Mesenchymal stem cell (in vitro differentiated cells and primary cell): Measurements from ENCODE around the gene ATG101.

Experiments
- DNase-seq: peaks from one replicate; pipeline ENCODE4 v3.0.0-alpha.2; 2013
- H2AFZ ChIP-seq: one replicate; pipeline ENCODE4 v1.6.1; 2013; ENCODE audit warnings: low read depth, mild to moderate bottlenecking, control low read depth, inconsistent platforms, low read length, moderate library complexity
- H2AK5ac ChIP-seq: 2 replicates; pipeline ENCODE4 v1.6.1; 2013; ENCODE audit warnings: low read length, moderate library complexity, mild to moderate bottlenecking, inconsistent platforms; ENCODE audit not compliant: severe bottlenecking
- H2BK120ac ChIP-seq: one replicate; pipeline ENCODE4 v1.6.1; 2013; ENCODE audit warnings: low read depth, mild to moderate bottlenecking, inconsistent platforms, low read length, moderate library complexity
- H2BK12ac ChIP-seq, 2 experiments: one replicate each; pipeline ENCODE4 v1.6.1; 2013; ENCODE audit warnings: inconsistent platforms in 2 of 2, low read length in 2 of 2, mild to moderate bottlenecking in 2 of 2, moderate library complexity in 2 of 2, control low read depth in 1 of 2
- H2BK15ac ChIP-seq: one replicate; pipeline ENCODE4 v1.6.1; 2013; ENCODE audit warnings: mild to moderate bottlenecking, low read depth, inconsistent platforms; ENCODE audit not compliant: poor library complexity, severe bottlenecking
- H2BK5ac ChIP-seq: 2 replicates; pipeline ENCODE4 v1.6.1; 2013; ENCODE audit warnings: low read depth, mild to moderate bottlenecking, low read length, control low read depth, inconsistent platforms; ENCODE audit not compliant: poor library complexity, severe bottlenecking
- H3K14ac ChIP-seq, 2 experiments: one replicate each; pipeline ENCODE4 v1.6.1; 2013; ENCODE audit warnings: inconsistent platforms in 2 of 2, low read length in 2 of 2, control low read depth in 1 of 2, mild to moderate bottlenecking in 1 of 2, moderate library complexity in 1 of 2
- H3K18ac ChIP-seq, 2 experiments: one replicate each; pipeline ENCODE4 v1.6.1; 2013; ENCODE audit warnings: inconsistent platforms in 2 of 2, low read length in 2 of 2, control low read depth in 1 of 2, low read depth in 1 of 2, mild to moderate bottlenecking in 1 of 2
- H3K23ac ChIP-seq, 2 experiments: one replicate each; pipeline ENCODE4 v1.6.1; 2013; ENCODE audit warnings: inconsistent platforms in 2 of 2, low read length in 2 of 2, mild to moderate bottlenecking in 2 of 2, moderate library complexity in 2 of 2, control low read depth in 1 of 2
- H3K27ac ChIP-seq: 2 replicates; pipeline ENCODE4 v1.5.1; 2013; ENCODE audit warnings: mild to moderate bottlenecking, moderate library complexity, low read length, control low read depth, inconsistent platforms; ENCODE audit not compliant: poor library complexity, severe bottlenecking
- H3K27me3 ChIP-seq, 2 experiments: 2 replicates each; pipeline versions ENCODE4 v1.6.1 to v1.7.0; 2013; ENCODE audit warnings: low read length in 2 of 2, mild to moderate bottlenecking in 2 of 2, moderate library complexity in 2 of 2, control low read depth in 1 of 2, inconsistent platforms in 1 of 2; ENCODE audit not compliant: control insufficient read depth in 1 of 2, insufficient read depth in 1 of 2
- H3K36me3 ChIP-seq, 2 experiments: 2 replicates each; pipeline versions ENCODE4 v1.6.1 to v1.7.0; 2013; ENCODE audit warnings: low read length in 2 of 2, control low read depth in 1 of 2, inconsistent platforms in 1 of 2, low read depth in 1 of 2, mild to moderate bottlenecking in 1 of 2; ENCODE audit not compliant: insufficient read depth in 2 of 2, control insufficient read depth in 1 of 2
- H3K4ac ChIP-seq, 2 experiments: one replicate each; pipeline ENCODE4 v1.6.1; 2013; ENCODE audit warnings: inconsistent platforms in 2 of 2, low read length in 2 of 2, mild to moderate bottlenecking in 2 of 2, moderate library complexity in 2 of 2, control low read depth in 1 of 2, low read depth in 1 of 2
- H3K4me1 ChIP-seq: 2 replicates; pipeline ENCODE4 v1.6.1; 2013; ENCODE audit warnings: low read depth, low read length, control low read depth; ENCODE audit not compliant: control insufficient read depth, insufficient read depth
- H3K4me2 ChIP-seq: 2 replicates; pipeline ENCODE4 v1.6.1; 2013; ENCODE audit warnings: low read length, mild to moderate bottlenecking, inconsistent platforms; ENCODE audit not compliant: poor library complexity, severe bottlenecking
- H3K4me3 ChIP-seq, 2 experiments: 2 replicates each; pipeline versions ENCODE4 v1.5.1 to v1.7.0; 2013; ENCODE audit warnings: low read length in 2 of 2, mild to moderate bottlenecking in 2 of 2, control low read depth in 1 of 2, low read depth in 1 of 2; ENCODE audit not compliant: insufficient read depth in 1 of 2
- H3K79me1 ChIP-seq: replicated peaks from 2 replicates; pipeline ENCODE4 v1.6.1; 2013; ENCODE audit warnings: mild to moderate bottlenecking, control low read depth, low read length, inconsistent platforms; ENCODE audit not compliant: poor library complexity, severe bottlenecking
- H3K9ac ChIP-seq: 2 replicates; pipeline ENCODE4 v1.7.0; 2013; ENCODE audit warnings: mild to moderate bottlenecking, low read length, moderate library complexity
- H3K9me3 ChIP-seq: 2 replicates; pipeline ENCODE4 v1.7.0; 2013; ENCODE audit warnings: mild to moderate bottlenecking, low read length; ENCODE audit not compliant: control insufficient read depth
- H4K8ac ChIP-seq: one replicate; pipeline ENCODE4 v1.6.1; 2013; ENCODE audit warnings: inconsistent platforms, mild to moderate bottlenecking, low read length, moderate library complexity
- H4K91ac ChIP-seq: one replicate; pipeline ENCODE4 v1.6.1; 2013; ENCODE audit warnings: mild to moderate bottlenecking, low read length, inconsistent platforms
- WGBS: methylation state at CpG from one replicate; pipeline ENCODE4 v1.1.7; 2013; ENCODE audit warnings: mixed read lengths; 5-methylcytosine and 5-hydroxymethylcytosine counted together

The ATG101 gene

GRCh38 chr12:52087961-52088820 is 18.4 kb downstream of the ATG101 start:
- H2BK5ac ChIP-seq = no peak overlapping the region
- no peak overlapping the region for H3K18ac ChIP-seq
- H3K4me1 ChIP-seq = no peaks in the 10 kb centered on the region
- 83% methylated on average over 19 of the region's 20 CpGs for WGBS
- no peak overlapping the region for H3K14ac ChIP-seq
- peaks cover 33 to 77% of the 10 kb centered on the region in 2 experiments for H3K27me3 ChIP-seq
- H4K91ac ChIP-seq = no peak overlapping the region
- no peaks in the 10 kb centered on the region for H3K79me1 ChIP-seq
- no peak overlapping the region for H3K27ac ChIP-seq
- H2AFZ ChIP-seq = no peak overlapping the region
- H3K23ac ChIP-seq = no peak overlapping the region
- H2BK15ac ChIP-seq = no peak overlapping the region
- no peaks in the 10 kb centered on the region for H3K36me3 ChIP-seq
- no peaks in the 10 kb centered on the region for H3K9me3 ChIP-seq
- H2BK120ac ChIP-seq = no peak overlapping the region
- H3K4ac ChIP-seq = no peak overlapping the region
- H4K8ac ChIP-seq = no peak overlapping the region
- H2AK5ac ChIP-seq = no peak overlapping the region
- no peak overlapping the region for H3K9ac ChIP-seq
- H3K4me3 ChIP-seq = no peak overlapping the region
- no peak overlapping the region for H3K4me2 ChIP-seq
- no peak for DNase-seq
- H2BK12ac ChIP-seq = no peak overlapping the region

- no peaks in the 10 kb centered on the region for H3K4me1 ChIP-seq
- no peak overlapping the region for H3K14ac ChIP-seq
- no peak overlapping the region for H2BK5ac ChIP-seq
- no peaks in the 10 kb centered on the region for H3K79me1 ChIP-seq
- H3K4ac ChIP-seq = no peak overlapping the region
- no peak overlapping the region for H3K4me3 ChIP-seq
- H3K9me3 ChIP-seq = no peaks in the 10 kb centered on the region
- H2AK5ac ChIP-seq = no peak overlapping the region
- H2BK12ac ChIP-seq = no peak overlapping the region
- 92% methylated on average over 11 of the region's 11 CpGs for WGBS
- no peak overlapping the region for H3K18ac ChIP-seq
- no peak overlapping the region for H4K8ac ChIP-seq
- no peak overlapping the region for H4K91ac ChIP-seq
- no peak for DNase-seq
- peaks cover 36 to 80% of the 10 kb centered on the region in 2 experiments for H3K27me3 ChIP-seq
- no peak overlapping the region for H2AFZ ChIP-seq
- H2BK15ac ChIP-seq = no peak overlapping the region
- no peak overlapping the region for H3K23ac ChIP-seq
- H3K27ac ChIP-seq = no peak overlapping the region
- H3K4me2 ChIP-seq = no peak overlapping the region
- no peak overlapping the region for H2BK120ac ChIP-seq
- H3K9ac ChIP-seq = no peak overlapping the region
- H3K36me3 ChIP-seq = no peaks in the 10 kb centered on the region
Observed at GRCh38 chr12:52089491-52089890, 19.7 kb downstream of the ATG101 start.

GRCh38 chr12:52090291-52090690 is 20.5 kb downstream of the ATG101 start:
- Histone ChIP-seq H3K9ac (no peak overlapping the region), H3K27ac (no peak overlapping the region), H2BK120ac (no peak overlapping the region), H3K9me3 (no peaks in the 10 kb centered on the region), H2AK5ac (no peak overlapping the region), H3K4ac (no peak overlapping the region), H3K4me1 (no peaks in the 10 kb centered on the region), H3K79me1 (no peaks in the 10 kb centered on the region), H2AFZ (no peak overlapping the region), H4K8ac (no peak overlapping the region), H2BK5ac (no peak overlapping the region), H3K4me2 (no peak overlapping the region), H3K27me3 (peaks cover 36 to 77% of the 10 kb centered on the region in 2 experiments), H3K14ac (no peak overlapping the region), H3K36me3 (no peaks in the 10 kb centered on the region), H3K23ac (no peak overlapping the region), H3K18ac (no peak overlapping the region), H2BK12ac (no peak overlapping the region), H3K4me3 (no peak overlapping the region), H2BK15ac (no peak overlapping the region), H4K91ac (no peak overlapping the region)
- DNase-seq = no peak
- 88% methylated on average over 10 of the region's 10 CpGs for WGBS

GRCh38 chr12:52091061-52091460 is 21.3 kb downstream of the ATG101 start:
- 58% methylated on average over 3 of the region's 3 CpGs for WGBS
- Histone ChIP-seq H3K27ac (no peak overlapping the region), H3K23ac (no peak overlapping the region), H3K36me3 (no peaks in the 10 kb centered on the region), H2AFZ (no peak overlapping the region), H4K91ac (no peak overlapping the region), H3K9me3 (no peaks in the 10 kb centered on the region), H3K9ac (no peak overlapping the region), H2AK5ac (no peak overlapping the region), H3K14ac (no peak overlapping the region), H3K4ac (no peak overlapping the region), H4K8ac (no peak overlapping the region), H3K4me2 (no peak overlapping the region), H2BK5ac (no peak overlapping the region), H3K4me3 (no peak overlapping the region), H3K4me1 (no peaks in the 10 kb centered on the region), H2BK120ac (no peak overlapping the region), H2BK15ac (no peak overlapping the region), H3K27me3 (peaks cover 36 to 69% of the 10 kb centered on the region in 2 experiments), H2BK12ac (no peak overlapping the region), H3K79me1 (no peaks in the 10 kb centered on the region), H3K18ac (no peak overlapping the region)
- DNase-seq = no peak
